Measurements from ENCODE around the gene ERC2. TPM values are rescaled to one million over a fixed set of nuclear protein-coding genes. Genes with fewer than 3 reads are reported as not detected.

The ERC2 gene
- total RNA-seq, 2 donors from 2014 or later, result 1.2 TPM; not detected in 1

GRCh38 chr3:56342475-56342874 lies 125.8 kb downstream of the ERC2 start:
- no peaks in the 10 kb centered on the region for H3K9me3 ChIP-seq
- no peaks in the 10 kb centered on the region for H3K27me3 ChIP-seq (replicated peaks; ENCODE audit: insufficient read depth)
- DNase-seq (ENCODE audit: low spot score) (no peak), ATAC-seq (ENCODE audit: insufficient number of reproducible peaks, low FRiP score, low read depth) (no peak)
- no peak for TF ChIP-seq CTCF (IDR thresholded peaks at IDR 0.05)
- no peaks in the 10 kb centered on the region for H3K4me1 ChIP-seq (ENCODE audit: control insufficient read depth in 1 of 2, low read depth in 2 of 2)
- H3K4me3 ChIP-seq, result no peak overlapping the region
- H3K36me3 ChIP-seq, result no peaks in the 10 kb centered on the region
- H3K27ac ChIP-seq, result no peak overlapping the region

- no peaks in the 10 kb centered on the region for H3K9me3 ChIP-seq
- no peaks in the 10 kb centered on the region for H3K27me3 ChIP-seq (replicated peaks; ENCODE audit: insufficient read depth)
- H3K36me3 ChIP-seq, result no peaks in the 10 kb centered on the region
- DNase-seq (ENCODE audit: low spot score) (no peak), ATAC-seq (ENCODE audit: insufficient number of reproducible peaks, low FRiP score, low read depth) (no peak)
- no peak overlapping the region for H3K4me3 ChIP-seq
- no peaks in the 10 kb centered on the region for H3K4me1 ChIP-seq (ENCODE audit: control insufficient read depth in 1 of 2, low read depth in 2 of 2)
- H3K27ac ChIP-seq, result no peak overlapping the region
- no peak for TF ChIP-seq CTCF (IDR thresholded peaks at IDR 0.05)
Measured at GRCh38 chr3:56339671-56340070, 128.6 kb downstream of the ERC2 start.

- no peak overlapping the region for H3K4me3 ChIP-seq
- H3K27ac ChIP-seq, result no peak overlapping the region
- H3K27me3 ChIP-seq (replicated peaks; ENCODE audit: insufficient read depth), result no peaks in the 10 kb centered on the region
- no peaks in the 10 kb centered on the region for H3K9me3 ChIP-seq
- H3K4me1 ChIP-seq (ENCODE audit: control insufficient read depth in 1 of 2, low read depth in 2 of 2), result no peaks in the 10 kb centered on the region
- H3K36me3 ChIP-seq, result no peaks in the 10 kb centered on the region
- no peak for ATAC-seq (ENCODE audit: insufficient number of reproducible peaks, low FRiP score, low read depth)
- DNase-seq (ENCODE audit: low spot score), result no peak
- no peak for TF ChIP-seq CTCF (IDR thresholded peaks at IDR 0.05)
Measured at GRCh38 chr3:56339244-56339643, 129.0 kb downstream of the ERC2 start.

GRCh38 chr3:56336023-56336422 lies 132.2 kb downstream of the ERC2 start:
- no peak for TF ChIP-seq CTCF (IDR thresholded peaks at IDR 0.05)
- Histone ChIP-seq H3K4me3 (no peak overlapping the region), H3K27me3 (replicated peaks; ENCODE audit: insufficient read depth) (no peaks in the 10 kb centered on the region), H3K27ac (no peak overlapping the region), H3K36me3 (no peaks in the 10 kb centered on the region), H3K4me1 (ENCODE audit: control insufficient read depth in 1 of 2, low read depth in 2 of 2) (no peaks in the 10 kb centered on the region), H3K9me3 (no peaks in the 10 kb centered on the region)
- no peak for DNase-seq (ENCODE audit: low spot score)
- ATAC-seq (ENCODE audit: insufficient number of reproducible peaks, low FRiP score, low read depth), result no peak

GRCh38 chr3:56324473-56324872 lies 143.8 kb downstream of the ERC2 start:
- H3K27ac ChIP-seq, result no peak overlapping the region
- TF ChIP-seq CTCF (IDR thresholded peaks at IDR 0.05), result no peak

More at GRCh38 chr3:56324473-56324872, 143.8 kb downstream of the ERC2 start:
- no peak for ATAC-seq (ENCODE audit: insufficient number of reproducible peaks, low FRiP score, low read depth)
- no peaks in the 10 kb centered on the region for H3K36me3 ChIP-seq
- no peak for DNase-seq (ENCODE audit: low spot score)
- H3K4me3 ChIP-seq, result no peak overlapping the region
- H3K27me3 ChIP-seq (replicated peaks; ENCODE audit: insufficient read depth), result no peaks in the 10 kb centered on the region
- no peaks in the 10 kb centered on the region for H3K4me1 ChIP-seq (ENCODE audit: control insufficient read depth in 1 of 2, low read depth in 2 of 2)
- no peaks in the 10 kb centered on the region for H3K9me3 ChIP-seq
